ENCODE data around the gene TOP2A.

- TF ChIP-seq CTCF (IDR thresholded peaks at IDR 0.05; ENCODE audit: poor library complexity, severe bottlenecking) (no peak), MXI1 (conservative IDR thresholded peaks at IDR 0.05; ENCODE audit: poor library complexity, severe bottlenecking) (no peak), SMC3 (conservative IDR thresholded peaks at IDR 0.05; ENCODE audit: poor library complexity) (no peak), POLR2AphosphoS5 (IDR thresholded peaks at IDR 0.05) (no peak), EP300 (conservative IDR thresholded peaks at IDR 0.05; ENCODE audit: poor library complexity, severe bottlenecking) (no peak), EZH2 (IDR thresholded peaks at IDR 0.05; ENCODE audit: borderline replicate concordance, insufficient read depth, low read length, poor library complexity, severe bottlenecking) (no peak), RAD21 (conservative IDR thresholded peaks at IDR 0.05) (no peak), TAF1 (IDR thresholded peaks at IDR 0.05; ENCODE audit: low read depth) (no peak), REST (IDR thresholded peaks at IDR 0.05; ENCODE audit: borderline replicate concordance) (no peak)
Measured at GRCh38 chr17:40342504-40343218, 75.0 kb downstream of the TOP2A start.

Measured in neural cell (in vitro differentiated cells).